Kidney epithelial cell (primary cell): ENCODE data around the gene DOC2B. TPM values are rescaled to one million over a fixed set of nuclear protein-coding genes. Genes with fewer than 3 reads are reported as not detected.
"Not testable (repeated sequence)": the region's sequence is repeated elsewhere in the genome, so short reads cannot be mapped to it uniquely, and the experiment has no call there.

Source experiments
- DNase-seq: peaks from one replicate; pipeline ENCODE4 v3.0.0-alpha.2; 2010; ENCODE audit warnings: low read depth
- H3K27me3 ChIP-seq: 2 replicates; pipeline ENCODE4 v1.6.0; 2011; ENCODE audit warnings: low read length; ENCODE audit not compliant: control insufficient read depth, insufficient read depth
- H3K36me3 ChIP-seq: 2 replicates; pipeline ENCODE4 v1.5.1; 2011; ENCODE audit warnings: low read length; ENCODE audit not compliant: control insufficient read depth, insufficient read depth
- H3K4me3 ChIP-seq: 2 replicates; pipeline ENCODE4 v1.5.1; 2011; ENCODE audit warnings: low read depth, mild to moderate bottlenecking, control low read depth, low read length
- CTCF ChIP-seq: IDR thresholded peaks from 2 replicates; pipeline ENCODE4 v1.5.1; 2011; ENCODE audit warnings: mild to moderate bottlenecking, moderate library complexity, low read length, control low read depth, inconsistent platforms; ENCODE audit not compliant: insufficient read depth, poor library complexity, severe bottlenecking
- total RNA-seq: library from RNA; depleted of rRNA; stranded (reverse); fragments of >200 nt; gene quantifications from 2 replicates; pipeline ENCODE4 v1.2.3, GENCODE V29; 2015

Gene DOC2B
- total RNA-seq, 1 donor from 2014 or later = 38.1 TPM

DNA sequence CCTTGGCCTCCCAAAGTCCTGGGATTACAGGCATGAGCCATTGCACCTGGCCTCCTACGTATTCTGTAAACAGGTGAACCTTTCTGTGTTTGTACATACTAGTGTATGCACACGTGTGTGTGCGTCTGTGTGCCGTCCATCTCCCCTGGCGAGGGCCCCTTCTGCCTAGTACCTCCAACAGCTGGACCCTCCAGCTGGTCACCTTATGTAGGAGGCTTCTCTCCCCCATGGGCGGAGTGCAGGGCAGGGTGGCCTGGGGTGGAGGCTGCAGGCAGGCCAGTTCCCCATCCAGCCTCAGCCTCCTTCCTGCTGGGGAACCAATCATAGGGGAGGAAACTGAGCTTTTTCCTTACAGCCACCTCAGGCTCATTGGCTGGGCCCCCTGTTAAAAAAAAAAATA is 24.4 kb upstream of the DOC2B start:
- DNase-seq = no peak
- H3K36me3 ChIP-seq = no peaks in the 10 kb centered on the region
- TF ChIP-seq CTCF = no peak
- no peak overlapping the region for H3K4me3 ChIP-seq
- no peaks in the 10 kb centered on the region for H3K27me3 ChIP-seq

- no peak for TF ChIP-seq CTCF
- Histone ChIP-seq H3K36me3 (no peaks in the 10 kb centered on the region), H3K4me3 (no peak overlapping the region), H3K27me3 (no peaks in the 10 kb centered on the region)
- DNase-seq = no peak
Observed at GRCh38 chr17:205148-205669, 23.8 kb upstream of the DOC2B start.

GRCh38 chr17:204427-205147 is 23.1 kb upstream of the DOC2B start:
- Histone ChIP-seq H3K27me3 (no peaks in the 10 kb centered on the region), H3K4me3 (no peak overlapping the region), H3K36me3 (no peaks in the 10 kb centered on the region)
- no peak for DNase-seq
- no peak for TF ChIP-seq CTCF

GRCh38 chr17:202501-202951 is 21.1 kb upstream of the DOC2B start:
- Histone ChIP-seq H3K27me3 (no peaks in the 10 kb centered on the region), H3K4me3 (no peak overlapping the region), H3K36me3 (no peaks in the 10 kb centered on the region)
- DNase-seq = no peak
- no peak for TF ChIP-seq CTCF

DNA sequence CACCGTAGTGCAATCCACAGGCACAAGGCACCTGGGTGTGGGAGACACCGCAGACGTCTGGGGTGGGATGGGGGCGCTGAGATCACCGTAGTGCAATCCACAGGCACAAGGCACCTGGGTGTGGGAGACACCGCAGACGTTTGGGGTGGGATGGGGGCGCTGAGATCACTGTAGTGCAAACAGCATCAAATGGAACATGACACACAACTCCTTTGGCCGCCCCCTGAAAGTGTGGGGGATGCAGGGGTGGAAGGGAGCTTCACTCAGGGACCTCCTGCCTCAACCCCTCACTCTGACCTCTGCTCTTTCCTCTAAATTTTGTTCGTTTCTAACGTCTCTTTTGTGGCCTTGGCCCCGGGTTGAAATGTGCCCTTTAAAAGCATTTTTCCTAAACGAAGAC is 20.3 kb upstream of the DOC2B start:
- not testable (repeated sequence) for DNase-seq, H3K27me3 ChIP-seq, H3K4me3 ChIP-seq, H3K36me3 ChIP-seq

- not testable (repeated sequence) for H3K27me3 ChIP-seq, H3K4me3 ChIP-seq, H3K36me3 ChIP-seq, DNase-seq
Observed at GRCh38 chr17:201257-201656, 19.8 kb upstream of the DOC2B start.

DNA sequence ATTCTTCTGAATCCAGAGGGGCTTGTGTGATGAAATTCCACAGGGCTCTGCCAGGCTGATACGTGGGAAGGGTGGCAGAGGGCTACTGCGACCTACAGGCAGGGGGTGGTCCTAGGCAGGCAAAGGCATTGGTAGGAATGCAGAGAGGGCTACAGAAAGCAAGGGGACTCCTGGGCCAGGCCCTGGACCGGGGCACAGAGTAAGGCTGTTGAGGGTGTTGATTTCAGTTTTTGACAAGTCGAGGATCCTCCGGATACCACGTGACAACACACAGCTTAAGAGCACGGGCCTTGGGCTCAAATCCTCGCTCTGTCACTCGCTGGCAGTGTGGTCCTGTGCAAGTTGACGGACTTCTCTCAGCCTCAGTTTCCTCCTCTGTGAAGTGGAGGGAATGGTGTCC is 19.1 kb upstream of the DOC2B start:
- no peak for TF ChIP-seq CTCF
- no peak for DNase-seq
- Histone ChIP-seq H3K27me3 (no peaks in the 10 kb centered on the region), H3K4me3 (no peak overlapping the region), H3K36me3 (no peaks in the 10 kb centered on the region)
